HG03196 (cell line): ENCODE data around the gene CIDEC.
"Not testable (repeated sequence)": the region's sequence is repeated elsewhere in the genome, so short reads cannot be mapped to it uniquely, and the experiment has no call there.

Experiments used
- ATAC-seq: cut with Tn5 transposase; IDR thresholded peaks from one replicate; pipeline ENCODE4 v1.9.1; 2021; ENCODE audit not compliant: unreplicated experiment

The CIDEC gene

GRCh38 chr3:9878700-9879099 lies 1.4 kb downstream of the CIDEC start:
- no peak for ATAC-seq

GRCh38 chr3:9876991-9877390 lies 3.1 kb downstream of the CIDEC start:
- ATAC-seq, result no peak

- ATAC-seq, result not testable (repeated sequence)
Measured at GRCh38 chr3:9876255-9876654, 3.8 kb downstream of the CIDEC start.

- ATAC-seq, result no peak
Measured at GRCh38 chr3:9875448-9875847, 4.6 kb downstream of the CIDEC start.

GRCh38 chr3:9872067-9872466 lies 8.0 kb downstream of the CIDEC start:
- not testable (repeated sequence) for ATAC-seq

- no peak for ATAC-seq
Measured at GRCh38 chr3:9870978-9871377, 9.1 kb downstream of the CIDEC start.

GRCh38 chr3:9869955-9870354 lies 10.1 kb downstream of the CIDEC start:
- ATAC-seq, result no peak

- no peak for ATAC-seq
Measured at GRCh38 chr3:9867106-9867505, 12.9 kb downstream of the CIDEC start.

- ATAC-seq, result no peak
Measured at GRCh38 chr3:9866639-9867038, 13.4 kb downstream of the CIDEC start.

GRCh38 chr3:9865125-9865637 lies 14.9 kb downstream of the CIDEC start:
- ATAC-seq, result not testable (repeated sequence)

- ATAC-seq, result no peak
Measured at GRCh38 chr3:9864200-9864927, 15.7 kb downstream of the CIDEC start.

- ATAC-seq, result no peak
Measured at GRCh38 chr3:9863058-9863772, 16.8 kb downstream of the CIDEC start.

- ATAC-seq, result no peak
Measured at GRCh38 chr3:9862391-9863057, 17.5 kb downstream of the CIDEC start.

- no peak for ATAC-seq
Measured at GRCh38 chr3:9861626-9862130, 18.4 kb downstream of the CIDEC start.

- ATAC-seq, result no peak
Measured at GRCh38 chr3:9861201-9861600, 18.9 kb downstream of the CIDEC start.

GRCh38 chr3:9859530-9860025 lies 20.5 kb downstream of the CIDEC start:
- no peak for ATAC-seq

- no peak for ATAC-seq
Measured at GRCh38 chr3:9855594-9855993, 24.5 kb downstream of the CIDEC start.

- not testable (repeated sequence) for ATAC-seq
Measured at GRCh38 chr3:9854291-9854940, 25.6 kb downstream of the CIDEC start.

- ATAC-seq, result no peak
Measured at GRCh38 chr3:9852528-9852927, 27.5 kb downstream of the CIDEC start.

GRCh38 chr3:9851926-9852325 lies 28.1 kb downstream of the CIDEC start:
- ATAC-seq, result not testable (repeated sequence)

- ATAC-seq, result not testable (repeated sequence)
Measured at GRCh38 chr3:9851383-9851782, 28.7 kb downstream of the CIDEC start.
